Mammary epithelial cell (primary cell): ENCODE measurements around the gene GALNT18.

Experiments used
- EZH2 ChIP-seq: IDR thresholded peaks from 2 replicates; pipeline ENCODE4 v1.6.1; 2012; ENCODE audit warnings: low read length, inconsistent platforms, borderline replicate concordance
- TF ChIP-seq, protein P1 (sequence below), 2 donors: IDR thresholded peaks in 1 of 2; conservative IDR thresholded peaks in 1 of 2; 2 replicates each; pipeline ENCODE4 v1.5.1; 2011 to 2012; ENCODE audit warnings: inconsistent platforms in 2 of 2, low read length in 2 of 2, mild to moderate bottlenecking in 2 of 2, control low read depth in 1 of 2, low read depth in 1 of 2; ENCODE audit not compliant: insufficient read depth in 1 of 2; ENCODE audit errors: extremely low read depth in 1 of 2

- TF ChIP-seq, protein P1, sequence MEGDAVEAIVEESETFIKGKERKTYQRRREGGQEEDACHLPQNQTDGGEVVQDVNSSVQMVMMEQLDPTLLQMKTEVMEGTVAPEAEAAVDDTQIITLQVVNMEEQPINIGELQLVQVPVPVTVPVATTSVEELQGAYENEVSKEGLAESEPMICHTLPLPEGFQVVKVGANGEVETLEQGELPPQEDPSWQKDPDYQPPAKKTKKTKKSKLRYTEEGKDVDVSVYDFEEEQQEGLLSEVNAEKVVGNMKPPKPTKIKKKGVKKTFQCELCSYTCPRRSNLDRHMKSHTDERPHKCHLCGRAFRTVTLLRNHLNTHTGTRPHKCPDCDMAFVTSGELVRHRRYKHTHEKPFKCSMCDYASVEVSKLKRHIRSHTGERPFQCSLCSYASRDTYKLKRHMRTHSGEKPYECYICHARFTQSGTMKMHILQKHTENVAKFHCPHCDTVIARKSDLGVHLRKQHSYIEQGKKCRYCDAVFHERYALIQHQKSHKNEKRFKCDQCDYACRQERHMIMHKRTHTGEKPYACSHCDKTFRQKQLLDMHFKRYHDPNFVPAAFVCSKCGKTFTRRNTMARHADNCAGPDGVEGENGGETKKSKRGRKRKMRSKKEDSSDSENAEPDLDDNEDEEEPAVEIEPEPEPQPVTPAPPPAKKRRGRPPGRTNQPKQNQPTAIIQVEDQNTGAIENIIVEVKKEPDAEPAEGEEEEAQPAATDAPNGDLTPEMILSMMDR (conservative IDR thresholded peaks at IDR 0.05 in 1 of 2, IDR thresholded peaks at IDR 0.05 in 1 of 2; ENCODE audit: extremely low read depth in 1 of 2, insufficient read depth in 1 of 2, low read depth in 1 of 2, low read length in 2 of 2): no peak
- no peak for TF ChIP-seq EZH2
These were observed 330.5 kb downstream of the GALNT18 start for GRCh38 chr11:11291041-11292015.
